Testis (tissue), 3 donors: Measurements from ENCODE around the gene XKR7. TPM values are rescaled to one million over a fixed set of nuclear protein-coding genes. Genes with fewer than 3 reads are reported as not detected.

Source experiments
- DNase-seq: peaks from one replicate; pipeline ENCODE4 v3.0.0-alpha.2; 2019
- H3K27ac ChIP-seq, 2 donors: fragments of 200-600 bp; sonication (generic); one replicate each; pipeline ENCODE4 v1.5.1; 2019
- H3K27me3 ChIP-seq: fragments of 200-600 bp; sonication (generic); one replicate; pipeline ENCODE4 v1.5.1; 2019
- H3K36me3 ChIP-seq: fragments of 200-600 bp; sonication (generic); one replicate; pipeline ENCODE4 v1.5.1; 2017; ENCODE audit warnings: low read depth; ENCODE audit errors: missing control alignments
- H3K4me1 ChIP-seq: fragments of 200-600 bp; sonication (generic); one replicate; pipeline ENCODE4 v1.5.1; 2019
- H3K4me3 ChIP-seq, 2 donors: fragments of 200-600 bp; sonication (generic); one replicate each; pipeline ENCODE4 v1.5.1; 2017 to 2019
- H3K9me3 ChIP-seq: fragments of 200-600 bp; sonication (generic); one replicate; pipeline ENCODE4 v1.5.1; 2017
- POLR2A ChIP-seq: fragments of 450-650 bp; IDR thresholded peaks from one replicate; pipeline ENCODE4 v1.6.1; 2017; ENCODE audit warnings: antibody characterized with exemption, mild to moderate bottlenecking, moderate library complexity
- WGBS, 2 donors: methylation state at CpG; one replicate each; pipeline ENCODE4 v1.1.5; 2018; 5-methylcytosine and 5-hydroxymethylcytosine counted together
- intact Hi-C: fragments of 100-400 bp; cut with DNase I; formaldehyde crosslinking; loops from one replicate; pipeline ENCODE4 v1.15.1; 2023; ENCODE audit warnings: low total_unique reads
- polyA plus RNA-seq: library from polyadenylated mRNA; stranded (reverse); fragments of 350-450 nt; fragmentation: Illumina TruSeq; extraction: RNeasy Lipid Tissue Mini Kit (QIAGEN cat#74804); gene quantifications from one replicate; pipeline ENCODE4 v1.2.3, GENCODE V29; 2014; ENCODE audit warnings: low read depth, low replicate concordance; ENCODE audit not compliant: insufficient read depth
- total RNA-seq, 2 donors: library from RNA; depleted of rRNA; stranded (reverse); fragments of >200 nt; gene quantifications; one replicate each; pipeline ENCODE4 v1.2.3, GENCODE V29; 2016
- TF ChIP-seq, protein P1 (sequence below), 3 experiments: fragments of 450-650 bp in 2 of 3; fragments of 200-600 bp in 1 of 3; sonication (generic) in 1 of 3; IDR thresholded peaks; one replicate each; pipeline ENCODE4 v1.5.1; 2016 to 2019; ENCODE audit warnings: antibody characterized with exemption in 3 of 3, mild to moderate bottlenecking in 2 of 3, moderate library complexity in 1 of 3

Gene XKR7
- total and polyA plus RNA-seq, 3 donors from 2014 or later: 0.25 to 0.96 (median 0.39) TPM

DNA sequence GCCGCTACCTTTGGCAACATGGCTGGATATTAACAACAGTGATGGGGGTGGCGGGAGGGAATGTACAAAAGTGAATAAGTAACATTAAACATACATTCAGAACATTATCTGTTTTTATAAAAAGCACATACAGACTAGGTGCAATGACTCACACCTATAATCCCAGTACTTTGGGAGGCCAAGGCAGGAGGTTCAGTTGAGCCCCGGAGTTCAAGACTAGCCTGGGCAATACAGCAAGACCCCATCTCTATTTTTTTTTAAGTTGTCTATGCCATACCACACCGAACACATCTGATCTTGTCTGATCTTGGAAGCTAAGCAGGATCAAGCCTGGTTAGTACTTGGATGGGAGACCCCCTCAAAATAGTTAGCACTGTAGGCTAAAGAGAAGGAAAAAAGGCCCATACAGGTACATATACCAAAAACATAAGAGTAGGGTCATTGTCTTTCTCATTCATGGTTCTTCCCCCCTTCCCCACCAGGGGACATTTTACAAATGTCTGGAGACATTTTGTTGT lies 82.4 kb downstream of the XKR7 start:
- TF ChIP-seq, protein P1, sequence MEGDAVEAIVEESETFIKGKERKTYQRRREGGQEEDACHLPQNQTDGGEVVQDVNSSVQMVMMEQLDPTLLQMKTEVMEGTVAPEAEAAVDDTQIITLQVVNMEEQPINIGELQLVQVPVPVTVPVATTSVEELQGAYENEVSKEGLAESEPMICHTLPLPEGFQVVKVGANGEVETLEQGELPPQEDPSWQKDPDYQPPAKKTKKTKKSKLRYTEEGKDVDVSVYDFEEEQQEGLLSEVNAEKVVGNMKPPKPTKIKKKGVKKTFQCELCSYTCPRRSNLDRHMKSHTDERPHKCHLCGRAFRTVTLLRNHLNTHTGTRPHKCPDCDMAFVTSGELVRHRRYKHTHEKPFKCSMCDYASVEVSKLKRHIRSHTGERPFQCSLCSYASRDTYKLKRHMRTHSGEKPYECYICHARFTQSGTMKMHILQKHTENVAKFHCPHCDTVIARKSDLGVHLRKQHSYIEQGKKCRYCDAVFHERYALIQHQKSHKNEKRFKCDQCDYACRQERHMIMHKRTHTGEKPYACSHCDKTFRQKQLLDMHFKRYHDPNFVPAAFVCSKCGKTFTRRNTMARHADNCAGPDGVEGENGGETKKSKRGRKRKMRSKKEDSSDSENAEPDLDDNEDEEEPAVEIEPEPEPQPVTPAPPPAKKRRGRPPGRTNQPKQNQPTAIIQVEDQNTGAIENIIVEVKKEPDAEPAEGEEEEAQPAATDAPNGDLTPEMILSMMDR (IDR thresholded peaks at IDR 0.05): no peak
- TF ChIP-seq POLR2A: no peak
- H3K36me3 ChIP-seq: no peaks in the 10 kb centered on the region
- no peak overlapping the region for H3K4me3 ChIP-seq
- WGBS, 2 donors: 93 to 95% methylated on average over 4 of the region's 4 CpGs
- no peaks in the 10 kb centered on the region for H3K9me3 ChIP-seq
- no peaks in the 10 kb centered on the region for H3K27me3 ChIP-seq
- H3K4me1 ChIP-seq: no peaks in the 10 kb centered on the region
- no peak overlapping the region for H3K27ac ChIP-seq
- DNase-seq: no peak
- intact Hi-C loops: no loop called here

GRCh38 chr20:32050851-32051556 lies 83.1 kb downstream of the XKR7 start:
- no peaks in the 10 kb centered on the region for H3K27me3 ChIP-seq
- no peak overlapping the region for H3K27ac ChIP-seq
- H3K9me3 ChIP-seq: no peaks in the 10 kb centered on the region
- WGBS, 2 donors: 24 to 29% methylated on average over 11 to 17 of the region's 17 CpGs
- no peak overlapping the region for H3K4me3 ChIP-seq
- no peaks in the 10 kb centered on the region for H3K36me3 ChIP-seq
- TF ChIP-seq, protein P1 (IDR thresholded peaks at IDR 0.05): no peak
- TF ChIP-seq POLR2A: no peak
- peak; percentile 24 for DNase-seq
- H3K4me1 ChIP-seq: no peaks in the 10 kb centered on the region
- intact Hi-C loops: no loop called here

GRCh38 chr20:32051720-32052089 lies 83.8 kb downstream of the XKR7 start:
- no peaks in the 10 kb centered on the region for H3K9me3 ChIP-seq
- H3K4me3 ChIP-seq: peak overlapping the region in 1 of 2 donors; percentile 30
- H3K36me3 ChIP-seq: no peaks in the 10 kb centered on the region
- H3K4me1 ChIP-seq: no peaks in the 10 kb centered on the region
- no peak for DNase-seq
- H3K27me3 ChIP-seq: no peaks in the 10 kb centered on the region
- TF ChIP-seq, protein P1 (IDR thresholded peaks at IDR 0.05): no peak
- TF ChIP-seq POLR2A: no peak
- intact Hi-C loops: no loop called here
- H3K27ac ChIP-seq: no peak overlapping the region
- WGBS, 2 donors: 7 to 10% methylated on average over 14 of the region's 14 CpGs

DNA sequence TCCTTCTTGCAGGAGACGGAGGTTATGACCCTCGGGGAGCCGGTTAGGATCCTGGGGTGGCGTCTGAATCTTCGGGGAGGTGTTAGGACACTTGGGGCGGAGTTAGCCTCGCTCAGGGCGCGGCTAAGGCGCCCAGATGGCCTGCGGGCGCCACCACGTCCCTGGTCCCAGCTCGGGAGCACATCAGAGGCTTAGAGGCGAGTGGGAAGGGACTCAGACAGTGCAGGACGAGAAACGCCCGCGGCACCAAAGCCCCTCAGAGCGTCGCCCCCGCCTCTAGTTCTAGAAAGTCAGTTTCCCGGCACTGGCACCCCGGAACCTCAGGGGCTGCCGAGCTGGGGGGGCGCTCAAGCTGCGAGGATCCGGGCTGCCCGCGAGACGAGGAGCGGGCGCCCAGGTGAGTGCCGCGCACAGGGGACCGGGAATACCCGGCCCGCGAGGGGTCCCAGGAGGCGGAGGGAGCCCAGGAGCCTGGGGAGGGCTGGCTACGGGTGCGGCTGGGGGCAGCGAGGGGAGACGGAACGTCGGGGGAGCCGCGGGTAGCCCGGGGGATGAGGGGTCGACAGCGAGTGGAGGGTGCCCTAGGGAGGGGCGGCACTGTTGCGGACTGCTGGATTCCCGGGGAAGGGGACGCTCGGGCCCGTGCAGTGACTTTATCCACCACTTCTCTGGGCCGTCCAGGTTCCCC lies 84.3 kb downstream of the XKR7 start, which contains the start of gene HCK:
HCK (plus strand) TSS at position 153 of the 688 bp plus-strand sequence.
- H3K27me3 ChIP-seq: no peaks in the 10 kb centered on the region
- H3K36me3 ChIP-seq: no peaks in the 10 kb centered on the region
- WGBS, 2 donors: 1 to 2% methylated on average over 22 to 49 of the region's 58 CpGs
- no peaks in the 10 kb centered on the region for H3K9me3 ChIP-seq
- H3K27ac ChIP-seq: no peak within 1 kb of the TSS
- TF ChIP-seq, protein P1 (IDR thresholded peaks at IDR 0.05): no peak
- no peak for TF ChIP-seq POLR2A
- DNase-seq: no peak
- intact Hi-C loops: no loop called here
- no peaks in the 10 kb centered on the region for H3K4me1 ChIP-seq
- H3K4me3 ChIP-seq: peak within 1 kb of the TSS; percentile 21 to 30
